Cardiac ventricle fibroblast (primary cell): ENCODE results near the gene MDN1. TPM values are rescaled to one million over a fixed set of nuclear protein-coding genes. Genes with fewer than 3 reads are reported as not detected.

Experiments used
- total RNA-seq: library from RNA; depleted of rRNA; stranded (reverse); fragments of >200 nt; gene quantifications from 2 replicates; pipeline ENCODE4 v1.2.3, GENCODE V29; 2015

Gene MDN1
- total RNA-seq: 15.6 and 23.2 TPM in 2 replicates

GRCh38 chr6:89819336-89820130 lies at the start of gene MDN1:
MDN1 (minus strand) TSS chr6:89819794; CDS start chr6:89819607, 187 bp downstream.

GRCh38 chr6:89829472-89830169 lies 10.0 kb upstream of the MDN1 start, which contains the start of gene CASP8AP2:
CASP8AP2 (plus strand) TSS chr6:89829880.

GRCh38 chr6:89638320-89639195 lies 181.0 kb downstream of the MDN1 start, which contains the start of gene LYRM2:
LYRM2 (minus strand) TSS chr6:89638747; CDS start chr6:89638716, 31 bp downstream.

Other genes starting within 250 kb of the MDN1 start
- 14.3 and 22.7 TPM in 2 replicates for gene LYRM2, start 181.0 kb downstream of the MDN1 start, total RNA-seq
- gene CASP8AP2, start 10.1 kb upstream of the MDN1 start, total RNA-seq: 4.5 and 7.4 TPM in 2 replicates
- gene GJA10, start 74.7 kb upstream of the MDN1 start, total RNA-seq: not detected in 2 replicates